CD4-positive, alpha-beta memory T cell (primary cell): Measurements from ENCODE around the gene ADCY1. TPM values are rescaled to one million over a fixed set of nuclear protein-coding genes. Genes with fewer than 3 reads are reported as not detected.
A peak's percentile ranks its signal among the peaks of the same experiment; 100 is the strongest.
"Not testable (repeated sequence)": the region's sequence is repeated elsewhere in the genome, so short reads cannot be mapped to it uniquely, and the experiment has no call there.

Experiments
- CTCF ChIA-PET: fragments of 350-600 bp; sonication (Branson Sonifier 250); formaldehyde crosslinking; loops from one replicate; lab custom pipeline; 2021; ENCODE audit warnings: inconsistent platforms; ENCODE audit not compliant: partially characterized antibody; lab: Charles Lee
- POLR2A ChIA-PET: fragments of 350-600 bp; sonication (Branson Sonifier 250); formaldehyde crosslinking; loops from one replicate; lab custom pipeline; 2021; ENCODE audit not compliant: partially characterized antibody; lab: Charles Lee
- DNase-seq, 5 donors: peaks; one replicate each; pipeline versions ENCODE4 v3.0.0 to v3.0.0-alpha.2; 2020 to 2022; ENCODE audit warnings: mixed read lengths in 1 of 5
- H3K27ac ChIP-seq: one replicate; pipeline ENCODE4 v1.7.0; 2013; ENCODE audit warnings: low read depth, low read length
- H3K27me3 ChIP-seq: 2 replicates; pipeline ENCODE4 v1.7.0; 2013; ENCODE audit warnings: mild to moderate bottlenecking, low read length, moderate library complexity; ENCODE audit not compliant: insufficient read depth
- H3K36me3 ChIP-seq: 2 replicates; pipeline ENCODE4 v1.7.0; 2013; ENCODE audit warnings: mild to moderate bottlenecking, low read length, moderate library complexity; ENCODE audit not compliant: insufficient read depth
- H3K4me1 ChIP-seq: 2 replicates; pipeline ENCODE4 v1.7.0; 2013; ENCODE audit warnings: mild to moderate bottlenecking, low read length, moderate library complexity; ENCODE audit not compliant: insufficient read depth
- H3K4me3 ChIP-seq, 2 donors: one replicate each; pipeline ENCODE4 v1.7.0; 2013; ENCODE audit warnings: low read length in 2 of 2, mild to moderate bottlenecking in 1 of 2
- H3K9me3 ChIP-seq, 2 donors: one replicate each; pipeline ENCODE4 v1.7.0; 2013; ENCODE audit warnings: low read length in 2 of 2, control low read depth in 1 of 2; ENCODE audit not compliant: control insufficient read depth in 1 of 2
- H3K27ac Mint-ChIP-seq, 7 donors: one replicate each; pipeline ENCODE4 v1.8.0; 2020 to 2021; ENCODE audit warnings: mixed read lengths in 7 of 7, mild to moderate bottlenecking in 6 of 7, inconsistent platforms in 3 of 7, moderate library complexity in 3 of 7
- H3K27me3 Mint-ChIP-seq, 2 donors: one replicate each; pipeline ENCODE4 v1.8.0; 2020 to 2021; ENCODE audit warnings: mixed read lengths in 2 of 2
- H3K36me3 Mint-ChIP-seq, 2 donors: one replicate each; pipeline ENCODE4 v1.8.0; 2020 to 2021; ENCODE audit warnings: mixed read lengths in 2 of 2, inconsistent platforms in 1 of 2, mild to moderate bottlenecking in 1 of 2
- H3K4me1 Mint-ChIP-seq, 4 donors: one replicate each; pipeline ENCODE4 v1.8.0; 2020 to 2021; ENCODE audit warnings: mixed read lengths in 4 of 4, mild to moderate bottlenecking in 1 of 4
- H3K4me3 Mint-ChIP-seq, 8 donors: one replicate each; pipeline ENCODE4 v1.8.0; 2020 to 2021; ENCODE audit warnings: mixed read lengths in 8 of 8, mild to moderate bottlenecking in 7 of 8, moderate library complexity in 6 of 8, inconsistent platforms in 3 of 8
- H3K9me3 Mint-ChIP-seq, 8 donors: one replicate each; pipeline ENCODE4 v1.8.0; 2020 to 2021; ENCODE audit warnings: mixed read lengths in 8 of 8, mild to moderate bottlenecking in 5 of 8, inconsistent platforms in 3 of 8, moderate library complexity in 1 of 8
- intact Hi-C: fragments of 100-400 bp; cut with micrococcal nuclease; formaldehyde crosslinking; loops from one replicate; pipeline ENCODE4 v1.15.1; 2023
- polyA plus RNA-seq, 2 donors: library from polyadenylated mRNA; unstranded; fragments of 300-500 nt; fragmentation: Illumina TruSeq; gene quantifications; one replicate each; pipeline ENCODE4 v1.2.3, GENCODE V29; 2021
- total RNA-seq, 2 experiments: library from RNA; stranded (reverse); gene quantifications; one replicate each; pipeline ENCODE4 v1.2.3, GENCODE V29; 2021

ADCY1 gene
- total and polyA plus RNA-seq, 4 experiments from 2014 or later, result 0.02 TPM; not detected in 3

- H3K36me3 ChIP-seq, H3K27me3 ChIP-seq, H3K9me3 Mint-ChIP-seq, H3K27me3 Mint-ChIP-seq, intact Hi-C loops, H3K36me3 Mint-ChIP-seq, H3K4me1 ChIP-seq, CTCF ChIA-PET, H3K9me3 ChIP-seq, POLR2A ChIA-PET, H3K4me3 ChIP-seq, DNase-seq: not testable (repeated sequence)
- Mint-ChIP-seq H3K27ac (peak overlapping the region in 6 of 7 donors; percentile 99), H3K4me3 (peak overlapping the region in 7 of 8 donors; percentile 93 to 98 (median 96)), H3K4me1 (peaks cover 6 to 17% (median 11%) of the 10 kb centered on the region in 4 donors)
- H3K27ac ChIP-seq, result peak overlapping the region; percentile 87
Observed at GRCh38 chr7:45769626-45770025, 195.5 kb downstream of the ADCY1 start.
